HG02973 (cell line): ENCODE data around the gene CPA1.
"Not testable (repeated sequence)": the region's sequence is repeated elsewhere in the genome, so short reads cannot be mapped to it uniquely, and the experiment has no call there.

Experiments
- ATAC-seq: cut with Tn5 transposase; IDR thresholded peaks from one replicate; pipeline ENCODE4 v1.9.1; 2021; ENCODE audit warnings: moderate library complexity; ENCODE audit not compliant: unreplicated experiment

The CPA1 gene

DNA sequence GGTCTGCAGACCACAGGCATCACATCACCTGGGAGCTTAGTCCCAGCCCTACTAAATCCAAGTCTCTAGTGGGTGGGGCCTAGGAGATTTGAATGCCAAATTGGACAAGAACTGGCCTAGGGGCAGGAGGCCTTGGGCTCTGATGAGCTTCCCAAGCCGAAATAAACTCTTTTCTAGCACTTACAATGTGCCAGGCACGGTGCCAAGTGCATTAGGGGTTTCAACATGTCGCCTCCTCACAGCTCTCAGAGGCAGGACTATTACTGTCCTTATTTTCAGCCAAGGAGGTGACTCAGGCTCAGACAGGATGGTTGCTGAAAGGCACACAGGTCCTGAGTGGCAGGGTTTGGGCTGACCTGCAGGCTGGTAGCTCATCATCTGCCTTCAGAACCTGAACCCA, 9.2 kb upstream of the CPA1 start:
- ATAC-seq, result no peak

DNA sequence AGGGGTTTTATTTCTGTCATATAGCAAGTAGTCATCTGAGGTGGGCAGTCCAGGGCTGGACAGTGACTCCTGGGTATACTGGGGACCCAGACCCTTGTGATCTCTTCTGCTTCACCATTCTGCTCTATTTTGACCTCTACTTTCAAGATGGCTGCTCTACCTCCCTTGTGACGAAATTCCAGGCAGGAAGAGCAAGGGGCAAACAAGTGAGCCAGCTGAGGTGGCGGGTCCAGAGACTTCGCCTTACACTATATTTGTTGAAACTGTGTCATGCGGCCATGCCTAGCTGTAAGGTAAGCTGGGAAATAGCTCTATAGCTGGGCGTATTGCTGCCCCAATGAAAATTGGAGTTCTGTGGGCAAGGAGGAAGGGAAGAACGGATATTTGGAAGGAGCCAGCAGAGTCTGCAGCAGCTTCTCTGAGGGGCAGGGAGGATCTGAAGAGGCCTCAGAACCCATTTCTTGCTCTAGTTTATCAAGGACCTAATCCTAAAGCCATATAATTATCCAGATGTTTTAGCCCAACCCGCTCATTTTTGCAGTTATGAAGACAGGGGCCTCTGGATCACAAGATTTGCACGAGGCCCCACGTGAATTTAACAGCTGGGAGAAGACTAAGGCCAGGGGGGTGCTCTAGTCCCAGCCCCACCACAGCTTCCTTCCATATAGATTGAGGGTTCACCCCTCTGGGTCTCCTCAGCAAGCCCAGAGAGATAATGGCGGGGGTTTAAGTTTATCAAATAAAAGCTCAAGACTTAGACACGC, 7.7 kb upstream of the CPA1 start:
- no peak for ATAC-seq

DNA sequence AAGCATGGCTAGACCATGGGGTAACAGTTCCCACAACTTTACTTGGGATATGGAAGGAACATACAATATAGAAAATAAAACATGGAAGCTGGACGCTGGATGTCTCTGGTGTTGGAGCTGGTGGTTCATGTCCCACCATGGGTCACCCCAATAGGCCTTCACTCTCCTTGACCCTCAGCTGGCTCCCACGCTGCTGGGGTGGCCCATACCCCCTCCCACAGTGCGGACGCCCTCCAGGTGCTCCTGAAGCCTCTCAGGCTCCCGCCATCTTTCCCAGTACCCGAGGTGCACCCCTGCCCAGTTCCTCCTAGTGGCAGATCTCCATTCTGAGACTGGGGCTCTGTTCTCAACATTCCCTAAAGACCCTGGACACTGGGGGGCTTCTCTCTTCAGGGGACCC, 5.8 kb upstream of the CPA1 start:
- ATAC-seq, result no peak

DNA sequence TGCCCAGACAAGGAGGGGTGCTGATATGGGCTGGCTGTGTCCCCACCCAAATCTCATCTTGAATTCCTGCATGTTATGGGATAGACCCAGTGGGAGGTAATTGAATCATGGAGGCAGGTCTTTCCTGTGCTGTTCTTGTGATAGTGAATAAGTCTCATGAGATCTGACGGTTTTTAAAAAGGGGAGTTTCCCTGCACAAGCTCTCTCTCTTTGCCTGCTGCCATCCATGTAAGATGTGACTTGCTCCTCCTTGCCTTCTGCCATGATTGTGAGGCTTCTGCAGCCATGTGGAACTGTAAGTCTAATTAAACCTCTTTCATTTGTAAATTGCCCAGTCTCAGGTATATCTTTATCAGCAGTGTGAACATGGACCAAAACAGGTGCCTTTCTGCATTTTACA, 3.8 kb upstream of the CPA1 start:
- not testable (repeated sequence) for ATAC-seq

DNA sequence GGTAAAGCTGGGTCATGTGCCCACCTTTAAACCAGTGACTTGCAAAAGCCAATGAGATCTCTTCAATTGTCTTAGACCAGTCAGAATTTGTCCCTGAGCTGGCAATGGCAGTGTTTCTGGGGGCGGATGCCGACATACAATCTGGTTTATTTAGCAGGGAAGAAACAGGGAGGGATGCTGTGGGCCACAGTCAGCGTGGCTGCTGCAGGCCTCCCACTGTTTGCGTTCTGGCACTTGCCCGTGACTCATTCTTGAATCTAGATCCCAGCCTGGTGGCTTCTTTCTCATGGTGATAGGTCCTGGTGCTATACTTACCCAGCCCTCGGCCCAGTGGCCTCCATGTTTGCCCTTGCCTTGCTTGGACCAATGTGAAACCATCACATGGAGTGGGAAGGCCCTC, 3.1 kb upstream of the CPA1 start:
- ATAC-seq, result no peak

DNA sequence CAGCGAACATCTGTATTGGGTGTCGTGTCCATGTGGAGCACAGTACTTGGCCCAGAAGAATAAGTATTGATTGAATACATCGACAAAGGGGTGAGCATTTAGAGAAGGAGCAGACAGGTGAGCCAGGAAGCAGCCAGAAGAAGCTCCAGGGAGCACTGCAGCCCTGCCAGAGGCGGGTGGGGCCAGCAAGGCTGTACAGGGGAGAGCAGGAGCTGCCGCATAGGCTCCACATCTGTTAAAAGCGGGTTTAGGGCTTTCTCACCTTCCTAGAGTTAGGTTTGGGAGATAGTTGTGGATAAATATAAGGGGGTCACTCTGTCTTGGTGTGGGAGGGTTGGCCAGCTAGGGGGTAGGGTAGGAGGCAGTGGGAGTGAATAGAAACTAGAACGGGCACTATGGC, 1.3 kb upstream of the CPA1 start:
- no peak for ATAC-seq

DNA sequence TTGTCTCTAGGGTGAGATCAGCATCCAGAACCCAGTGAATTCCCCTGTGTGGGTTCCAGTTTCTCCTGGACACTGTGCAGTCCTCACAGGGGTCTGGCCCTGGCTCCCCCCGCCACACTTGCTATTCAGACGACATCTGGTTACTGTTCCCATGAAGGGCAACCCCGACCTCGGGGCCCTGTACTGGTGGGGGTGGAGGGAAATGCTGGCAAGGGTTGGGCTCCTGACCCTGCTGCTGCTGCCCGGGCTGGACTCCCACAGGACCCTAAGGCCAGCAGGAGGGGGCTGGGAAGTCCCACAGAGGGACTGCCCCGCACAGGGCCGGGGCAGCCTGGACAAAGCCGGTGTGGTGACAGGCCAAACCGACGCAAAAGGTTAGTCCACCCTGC, 768 bp upstream of the CPA1 start:
- no peak for ATAC-seq

DNA sequence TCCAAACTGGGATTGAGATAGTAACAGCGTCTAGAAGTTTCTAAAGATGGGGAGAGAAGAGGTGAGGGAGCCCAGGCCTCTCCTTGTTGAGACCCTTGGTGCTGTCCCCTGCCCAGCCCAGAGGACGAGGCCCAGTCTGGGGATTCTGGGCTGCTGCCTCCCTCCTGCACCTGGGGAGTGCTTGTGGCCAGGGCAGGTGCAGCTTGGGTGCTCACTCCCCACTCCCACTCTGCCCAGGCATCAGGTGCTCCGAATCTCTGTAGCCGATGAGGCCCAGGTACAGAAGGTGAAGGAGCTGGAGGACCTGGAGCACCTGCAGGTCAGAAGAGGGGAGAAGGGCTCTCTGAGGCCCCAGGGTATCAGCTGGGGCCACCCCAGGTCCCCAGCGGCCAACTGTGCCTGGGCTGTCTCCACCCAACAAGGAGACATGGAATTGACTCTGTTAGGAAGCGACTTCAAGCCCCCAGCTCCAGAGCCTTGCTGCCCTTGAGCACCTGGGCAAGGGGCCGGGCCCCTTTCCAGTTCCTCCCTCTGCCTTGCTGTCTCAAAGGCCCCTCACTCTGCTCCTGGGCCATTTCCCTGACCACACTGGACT, 664 bp downstream of the CPA1 start:
- no peak for ATAC-seq

DNA sequence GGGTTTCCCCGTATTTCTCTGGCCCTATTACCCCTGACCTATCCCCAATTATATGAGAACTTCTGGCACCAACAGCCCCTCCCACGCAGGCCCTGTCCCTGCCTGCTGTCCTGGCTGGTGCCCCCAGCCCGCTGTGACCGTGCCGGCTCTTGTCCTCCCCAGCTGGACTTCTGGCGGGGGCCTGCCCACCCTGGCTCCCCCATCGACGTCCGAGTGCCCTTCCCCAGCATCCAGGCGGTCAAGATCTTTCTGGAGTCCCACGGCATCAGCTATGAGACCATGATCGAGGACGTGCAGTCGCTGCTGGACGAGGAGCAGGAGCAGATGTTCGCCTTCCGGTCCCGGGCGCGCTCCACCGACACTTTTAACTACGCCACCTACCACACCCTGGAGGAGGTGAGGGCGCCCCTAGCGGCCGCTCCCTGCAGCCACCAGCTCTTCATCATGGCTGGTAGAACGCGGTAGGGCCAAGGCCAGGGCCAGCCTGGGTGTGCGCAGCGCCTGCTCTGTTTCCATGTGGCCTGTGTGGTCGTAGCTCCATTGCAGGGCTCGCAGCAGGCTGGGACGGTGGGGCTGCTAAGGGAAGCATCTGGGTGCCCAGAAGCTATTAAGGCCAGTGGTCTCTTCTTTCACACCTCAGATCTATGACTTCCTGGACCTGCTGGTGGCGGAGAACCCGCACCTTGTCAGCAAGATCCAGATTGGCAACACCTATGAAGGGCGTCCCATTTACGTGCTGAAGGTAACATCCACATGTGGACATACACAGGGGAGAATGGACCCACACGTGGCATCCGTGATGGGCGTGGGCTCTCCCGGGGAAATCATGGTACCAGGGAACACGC, 1.4 kb downstream of the CPA1 start:
- ATAC-seq, result no peak

DNA sequence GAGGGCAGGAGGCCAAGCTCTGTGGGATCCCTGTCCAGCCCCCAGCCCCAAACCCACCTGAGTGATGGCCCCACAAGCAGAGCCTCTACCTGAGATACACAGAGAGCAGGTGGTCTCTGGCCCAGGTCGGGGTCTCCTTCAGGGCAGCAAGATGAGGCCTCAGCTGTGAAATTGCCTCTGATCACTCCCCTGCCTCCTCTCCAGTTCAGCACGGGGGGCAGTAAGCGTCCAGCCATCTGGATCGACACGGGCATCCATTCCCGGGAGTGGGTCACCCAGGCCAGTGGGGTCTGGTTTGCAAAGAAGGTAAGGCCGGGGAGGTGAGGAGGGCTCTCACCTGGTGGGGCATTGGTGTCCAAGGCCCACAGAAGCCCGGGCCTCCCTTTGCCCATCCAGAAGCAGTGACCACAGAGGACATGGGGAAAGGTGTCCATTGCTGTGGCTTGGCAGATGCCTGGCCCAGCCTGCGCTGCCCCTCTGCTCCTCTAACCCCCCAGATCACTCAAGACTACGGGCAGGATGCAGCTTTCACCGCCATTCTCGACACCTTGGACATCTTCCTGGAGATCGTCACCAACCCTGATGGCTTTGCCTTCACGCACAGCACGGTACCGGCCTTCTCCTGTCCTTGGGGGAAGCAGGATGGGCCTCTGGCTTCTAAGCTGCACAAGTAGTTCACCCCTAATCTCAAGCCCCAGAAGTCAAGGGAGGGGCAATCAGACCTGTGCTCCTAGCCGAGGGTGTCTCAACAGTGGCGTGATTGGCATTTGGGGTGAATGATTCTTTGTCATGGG, 3.1 kb downstream of the CPA1 start:
- no peak for ATAC-seq

DNA sequence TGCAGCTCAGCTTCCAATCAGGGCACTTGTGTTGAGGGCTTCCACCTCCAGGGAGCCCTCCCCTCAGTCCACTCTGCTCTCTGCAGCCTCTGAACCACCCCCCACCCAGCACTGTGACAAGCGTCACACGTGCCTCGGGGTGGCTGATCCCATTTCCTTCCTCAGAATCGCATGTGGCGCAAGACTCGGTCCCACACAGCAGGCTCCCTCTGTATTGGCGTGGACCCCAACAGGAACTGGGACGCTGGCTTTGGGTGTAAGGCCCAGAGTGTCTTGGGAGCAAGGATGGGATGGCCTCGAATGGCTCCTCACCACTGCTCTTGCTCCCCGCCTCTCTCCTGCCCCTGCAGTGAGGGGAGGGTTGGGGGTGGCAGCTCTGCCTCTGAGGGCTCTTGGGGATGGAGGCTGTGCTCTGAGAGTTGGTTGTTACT, 4.1 kb downstream of the CPA1 start:
- no peak for ATAC-seq

DNA sequence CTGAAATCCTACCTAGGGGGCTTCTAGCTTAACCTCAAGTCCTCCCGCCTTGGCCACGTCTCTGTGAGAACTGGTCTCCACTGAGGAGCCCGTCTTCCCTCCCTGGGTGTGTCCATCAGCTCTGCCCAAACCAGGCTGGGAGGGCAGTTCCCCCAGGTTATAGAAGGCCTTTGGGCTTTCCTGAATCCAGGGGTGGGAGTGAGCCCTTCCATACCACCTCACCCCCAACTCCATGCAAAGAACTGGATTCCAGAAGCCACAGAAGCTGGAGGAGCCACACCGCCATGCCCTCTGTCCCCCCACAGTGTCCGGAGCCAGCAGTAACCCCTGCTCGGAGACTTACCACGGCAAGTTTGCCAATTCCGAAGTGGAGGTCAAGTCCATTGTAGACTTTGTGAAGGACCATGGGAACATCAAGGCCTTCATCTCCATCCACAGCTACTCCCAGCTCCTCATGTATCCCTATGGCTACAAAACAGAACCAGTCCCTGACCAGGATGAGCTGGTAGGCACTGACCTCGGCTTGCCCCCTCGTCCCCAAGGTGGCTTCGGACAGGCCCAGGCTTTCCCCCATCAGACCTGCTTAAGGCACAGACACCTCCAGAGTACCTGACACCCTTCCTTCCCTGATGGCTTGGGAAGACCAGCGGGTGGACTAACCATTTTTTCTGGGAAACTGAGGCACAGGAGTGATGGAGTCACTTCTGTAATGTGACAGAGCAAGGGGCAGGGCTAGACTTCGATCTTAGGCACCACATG, 4.7 kb downstream of the CPA1 start:
- ATAC-seq, result no peak

DNA sequence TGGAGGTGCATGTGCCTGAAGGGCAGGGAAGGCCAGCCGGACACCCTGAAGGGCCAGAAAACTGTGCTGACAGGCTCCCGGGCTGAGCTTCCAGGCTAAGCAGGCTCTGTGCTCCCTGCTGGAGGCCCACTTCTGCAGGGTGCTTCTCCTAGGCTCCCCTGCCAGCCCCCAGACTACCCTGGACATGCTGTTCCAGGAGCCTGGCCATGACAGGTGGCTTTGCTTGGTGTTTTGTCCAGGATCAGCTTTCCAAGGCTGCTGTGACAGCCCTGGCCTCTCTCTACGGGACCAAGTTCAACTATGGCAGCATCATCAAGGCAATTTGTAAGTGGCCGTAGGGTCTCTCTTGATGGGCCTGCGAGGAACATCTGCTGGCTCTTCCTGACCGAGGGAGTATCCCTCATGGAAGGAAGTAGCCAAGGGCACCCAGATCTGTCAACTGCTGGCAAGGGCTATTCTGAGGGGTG, 5.3 kb downstream of the CPA1 start:
- ATAC-seq, result no peak

DNA sequence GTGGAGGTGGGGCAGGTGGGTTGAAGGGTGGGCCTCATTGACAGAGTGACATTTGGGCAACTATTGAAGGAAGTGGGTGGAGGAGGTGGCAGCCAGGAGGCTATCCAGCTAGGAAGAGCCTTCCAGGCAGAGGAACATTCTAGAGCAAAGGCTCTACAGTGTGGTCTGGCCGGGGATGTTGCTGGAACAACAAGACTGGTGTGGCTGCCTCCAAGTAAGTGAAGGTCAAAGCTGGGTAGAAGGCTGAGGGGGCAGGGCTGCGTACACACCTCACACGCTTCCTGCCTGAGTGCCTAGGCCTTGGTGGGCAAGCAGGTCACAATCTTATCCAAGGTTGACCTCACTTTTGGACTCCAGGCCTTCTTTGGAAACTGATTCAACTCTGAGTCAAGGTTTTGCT, 6.6 kb downstream of the CPA1 start:
- no peak for ATAC-seq

DNA sequence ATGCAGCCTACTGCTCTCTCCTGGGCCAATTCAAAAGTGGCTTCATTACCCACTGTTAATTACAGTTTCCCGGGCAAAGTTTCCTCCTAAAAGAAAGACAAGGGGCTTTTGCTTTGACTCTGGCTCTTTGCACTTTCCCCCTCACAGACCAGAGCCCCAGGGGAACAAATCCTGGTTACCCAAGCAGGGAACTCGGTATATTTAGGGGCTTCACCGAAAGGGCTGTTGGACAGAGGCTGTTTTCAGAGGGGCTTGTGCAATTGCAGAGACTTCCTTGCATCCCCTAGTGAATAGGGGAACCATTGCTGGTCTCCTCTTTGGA, 7.0 kb downstream of the CPA1 start:
- ATAC-seq, result no peak

DNA sequence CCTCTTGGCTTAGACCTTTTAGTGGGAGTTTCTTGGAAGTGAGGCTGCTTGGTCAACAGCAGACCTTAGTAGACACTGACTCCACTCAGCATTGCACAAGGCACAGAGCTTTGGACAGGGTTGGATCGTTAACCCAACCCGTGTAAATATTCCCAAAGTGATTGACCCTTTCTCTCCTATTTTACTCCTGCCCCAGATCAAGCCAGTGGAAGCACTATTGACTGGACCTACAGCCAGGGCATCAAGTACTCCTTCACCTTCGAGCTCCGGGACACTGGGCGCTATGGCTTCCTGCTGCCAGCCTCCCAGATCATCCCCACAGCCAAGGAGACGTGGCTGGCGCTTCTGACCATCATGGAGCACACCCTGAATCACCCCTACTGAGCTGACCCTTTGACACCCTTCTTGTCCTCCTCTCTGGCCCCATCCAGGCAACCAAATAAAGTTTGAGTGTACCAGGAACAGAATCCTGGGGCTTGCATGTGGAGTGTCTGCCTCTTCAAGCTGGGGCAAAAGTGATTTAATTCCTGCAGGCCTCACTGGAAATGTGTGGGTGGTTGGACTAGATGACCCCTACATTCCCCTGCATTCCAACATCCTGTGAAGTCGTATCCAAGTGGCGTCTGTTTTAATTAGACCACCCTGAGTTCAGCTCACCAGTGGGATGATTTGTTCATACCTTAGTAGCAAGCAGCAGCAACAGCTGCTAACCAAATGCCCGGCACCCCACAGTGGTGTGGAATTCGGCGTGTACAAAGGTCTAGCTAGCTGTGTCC, 7.5 kb downstream of the CPA1 start:
- ATAC-seq, result no peak

DNA sequence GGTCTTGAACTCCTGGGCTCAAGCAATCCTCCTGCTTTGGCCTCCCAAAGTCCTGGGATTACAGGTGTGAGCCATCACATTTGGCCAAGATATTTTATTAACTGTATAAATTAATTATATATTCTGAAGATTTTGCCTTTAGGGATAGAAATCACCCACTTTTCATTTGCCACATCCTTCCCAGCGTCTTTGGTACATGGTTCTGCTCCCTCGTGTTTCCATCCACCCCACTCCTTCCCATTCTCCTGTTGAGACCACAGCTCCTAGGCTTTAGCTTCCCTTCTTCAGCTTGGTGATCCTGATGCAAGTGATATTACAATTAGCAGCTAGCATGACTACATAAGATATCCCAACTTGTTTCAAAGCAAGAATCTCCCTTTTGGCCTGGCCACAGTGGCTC, 8.4 kb downstream of the CPA1 start:
- ATAC-seq, result no peak

DNA sequence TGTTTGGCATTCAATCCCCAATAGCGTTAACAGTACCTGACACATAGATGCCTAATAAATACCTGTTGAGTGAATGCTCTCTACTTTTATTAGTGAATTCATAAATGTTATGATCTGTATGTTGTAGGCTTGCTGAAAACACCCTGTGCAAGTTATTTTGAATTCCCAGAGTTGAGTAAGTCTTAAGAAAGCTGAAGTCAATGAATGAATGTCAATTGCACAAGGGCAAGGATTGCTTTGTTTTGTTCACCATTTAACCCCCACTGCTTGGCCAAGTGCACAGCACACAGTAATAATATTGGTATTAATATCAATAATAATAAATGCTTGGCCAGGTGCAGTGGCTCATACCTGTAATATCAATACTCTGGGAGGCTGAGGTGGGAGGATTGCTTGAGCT, 10.2 kb downstream of the CPA1 start:
- ATAC-seq, result no peak

DNA sequence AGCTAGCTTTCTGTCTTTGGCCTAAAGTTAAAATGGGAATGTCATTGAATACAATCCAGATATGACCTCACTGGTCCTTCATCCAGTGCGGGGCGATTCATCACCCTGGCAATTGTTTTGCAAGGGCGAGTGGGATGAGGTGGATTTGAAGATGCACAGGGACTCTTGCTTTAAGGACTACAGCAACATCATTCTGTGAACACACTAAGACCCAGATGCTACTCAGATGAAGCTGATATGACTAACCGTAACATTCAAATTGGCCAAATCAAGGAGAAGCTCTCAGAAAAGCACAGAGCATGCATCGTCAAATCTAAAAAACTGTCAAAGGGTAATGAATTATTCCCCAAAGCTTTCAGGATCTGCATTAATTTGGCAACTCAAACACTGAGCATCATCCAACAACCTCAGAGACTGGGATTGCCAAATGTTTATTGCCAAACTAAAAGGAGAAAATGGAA, 12.8 kb downstream of the CPA1 start:
- ATAC-seq, result no peak
